D721Med (cell line): ENCODE data around the gene WWC1.

ENCODE experiments used
- DNase-seq: peaks from one replicate; pipeline ENCODE4 v3.0.0; 2011; ENCODE audit warnings: low spot score; ENCODE audit not compliant: insufficient read length
- FAIRE-seq: peaks from 2 replicates; lab custom pipeline; 2011; peaks lifted over from hg19 to GRCh38; lab: Jason Lieb, UNC
- CTCF ChIP-seq: IDR thresholded peaks from 2 replicates; pipeline ENCODE4 v1.5.1; 2012; ENCODE audit warnings: mild to moderate bottlenecking, control low read depth; ENCODE audit not compliant: insufficient read depth; ENCODE audit errors: missing control alignments

The WWC1 gene

GRCh38 chr5:168443950-168444700 is 152.7 kb downstream of the WWC1 start:
- no peak for FAIRE-seq
- DNase-seq, result no peak
- TF ChIP-seq CTCF, result no peak

GRCh38 chr5:168446983-168447619 is 155.7 kb downstream of the WWC1 start:
- no peak for FAIRE-seq

DNA sequence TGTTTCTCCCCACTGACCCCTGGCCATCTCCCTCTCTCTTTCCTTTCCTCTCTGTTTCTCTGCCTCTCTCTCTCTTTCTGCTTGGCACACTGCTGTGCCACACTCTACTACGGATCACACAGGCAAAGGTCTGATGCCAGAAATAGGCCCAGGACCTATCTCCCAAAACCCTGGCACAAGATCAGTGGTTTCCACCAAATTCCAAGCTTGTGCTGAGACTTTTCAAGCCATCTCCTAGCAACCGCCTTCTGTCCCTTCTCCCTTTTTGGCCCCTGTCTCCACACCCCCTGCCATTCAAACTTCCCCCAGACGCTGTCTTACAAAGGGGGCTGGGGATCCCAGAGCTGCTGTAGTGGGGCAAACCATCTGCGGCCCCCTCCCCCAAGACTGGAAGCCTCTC is 156.4 kb downstream of the WWC1 start:
- no peak for FAIRE-seq
- DNase-seq, result no peak
- no peak for TF ChIP-seq CTCF

More at GRCh38 chr5:168446983-168447619, 155.7 kb downstream of the WWC1 start:
- TF ChIP-seq CTCF, result no peak
- DNase-seq, result no peak

GRCh38 chr5:168449166-168449565 is 157.7 kb downstream of the WWC1 start:
- no peak for FAIRE-seq
- no peak for DNase-seq
- TF ChIP-seq CTCF, result no peak

GRCh38 chr5:168451565-168451964 is 160.1 kb downstream of the WWC1 start:
- FAIRE-seq, result no peak
- no peak for DNase-seq
- no peak for TF ChIP-seq CTCF

DNA sequence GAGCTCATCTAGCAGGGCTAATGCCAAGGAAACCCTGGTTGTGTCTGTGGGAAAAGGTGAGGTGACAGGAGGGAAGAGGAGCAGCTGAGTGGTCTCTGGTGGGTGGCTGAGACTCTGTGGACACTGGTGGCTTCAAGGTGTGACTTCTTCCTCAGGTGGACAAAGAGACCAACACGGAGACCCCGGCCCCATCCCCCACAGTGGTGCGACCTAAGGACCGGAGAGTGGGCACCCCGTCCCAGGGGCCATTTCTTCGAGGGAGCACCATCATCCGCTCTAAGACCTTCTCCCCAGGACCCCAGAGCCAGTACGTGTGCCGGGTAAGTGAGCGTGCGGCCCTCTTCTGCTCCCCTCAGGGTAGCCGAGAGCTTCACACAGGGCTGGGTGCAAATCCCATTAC is 163.8 kb downstream of the WWC1 start:
- no peak for FAIRE-seq
- DNase-seq, result no peak
- TF ChIP-seq CTCF, result no peak

GRCh38 chr5:168457542-168457941 is 166.1 kb downstream of the WWC1 start:
- DNase-seq (no peak), FAIRE-seq (no peak)
- no peak for TF ChIP-seq CTCF
